H1 (cell line): ENCODE results near the gene PRUNE1. TPM values are rescaled to one million over a fixed set of nuclear protein-coding genes. Genes with fewer than 3 reads are reported as not detected.
A peak's percentile ranks its signal among the peaks of the same experiment; 100 is the strongest.

Source experiments
- ATF3 ChIP-seq: IDR thresholded peaks from 2 replicates; pipeline ENCODE4 v1.6.1; 2011; ENCODE audit warnings: low read depth, mild to moderate bottlenecking, low read length; ENCODE audit not compliant: insufficient read depth
- CBX5 ChIP-seq: fragments of 300-800, 300-1000 bp; sonication (generic); IDR thresholded peaks from 2 replicates; pipeline ENCODE4 v1.7.1; 2016; ENCODE audit warnings: antibody characterized with exemption, low read length, low read depth
- CBX8 ChIP-seq: fragments of 300-800, 300-1000 bp; sonication (generic); IDR thresholded peaks from 2 replicates; pipeline ENCODE4 v1.7.1; 2016; ENCODE audit warnings: low read depth, low read length, borderline replicate concordance
- CEBPB ChIP-seq: IDR thresholded peaks from 2 replicates; pipeline ENCODE4 v1.6.1; 2012; ENCODE audit warnings: low read depth, low read length
- CHD1 ChIP-seq: IDR thresholded peaks from 2 replicates; pipeline ENCODE4 v1.6.1; 2012; ENCODE audit warnings: low read depth, low read length, improper control_type of control experiment
- CHD2 ChIP-seq: IDR thresholded peaks from 2 replicates; pipeline ENCODE4 v1.6.1; 2012; ENCODE audit warnings: low read length, improper control_type of control experiment
- GABPA ChIP-seq: IDR thresholded peaks from 2 replicates; pipeline ENCODE4 v1.6.1; 2011; ENCODE audit warnings: mild to moderate bottlenecking, low read length, moderate library complexity, borderline replicate concordance; ENCODE audit not compliant: insufficient read depth
- GTF2F1 ChIP-seq: IDR thresholded peaks from 2 replicates; pipeline ENCODE4 v1.6.1; 2012; ENCODE audit warnings: low read depth, low read length, improper control_type of control experiment, borderline replicate concordance
- HDAC6 ChIP-seq: IDR thresholded peaks from one replicate; pipeline ENCODE4 v1.7.1; 2012; ENCODE audit warnings: low read depth, mild to moderate bottlenecking, inconsistent platforms, low read length, moderate library complexity
- JUND ChIP-seq: IDR thresholded peaks from 2 replicates; pipeline ENCODE4 v1.6.1; 2011; ENCODE audit warnings: mild to moderate bottlenecking, improper control_type of control experiment, low read length
- KDM1A ChIP-seq: fragments of 200-600, 300-600 bp; sonication (generic); IDR thresholded peaks from 2 replicates; pipeline ENCODE4 v1.7.1; 2016; ENCODE audit warnings: mild to moderate bottlenecking, low read length, borderline replicate concordance
- KDM4A ChIP-seq: IDR thresholded peaks from one replicate; pipeline ENCODE4 v1.7.1; 2012; ENCODE audit warnings: low read depth, mild to moderate bottlenecking, moderate library complexity, low read length, inconsistent platforms; ENCODE audit not compliant: severe bottlenecking
- KDM5A ChIP-seq: fragments of 200-600 bp; IDR thresholded peaks from 2 replicates; pipeline ENCODE4 v1.7.1; 2012; ENCODE audit warnings: mild to moderate bottlenecking, low read length, inconsistent platforms, mixed read lengths
- PHF8 ChIP-seq: fragments of 200-600 bp; sonication (generic); conservative IDR thresholded peaks from 2 replicates; pipeline ENCODE4 v1.7.1; 2012; ENCODE audit warnings: low read depth, mild to moderate bottlenecking, inconsistent platforms, low read length, moderate library complexity
- POLR2A ChIP-seq, 2 experiments: IDR thresholded peaks; 1 replicate in 1 of 2; 2 replicates in 1 of 2; pipeline ENCODE4 v1.6.1; 2011; ENCODE audit warnings: low read depth in 2 of 2, low read length in 2 of 2, mild to moderate bottlenecking in 2 of 2; ENCODE audit errors: control extremely low read depth in 1 of 2
- POLR2AphosphoS5 ChIP-seq: IDR thresholded peaks from 2 replicates; pipeline ENCODE4 v1.6.1; 2011; ENCODE audit warnings: low read depth, low read length
- RFX5 ChIP-seq: IDR thresholded peaks from 2 replicates; pipeline ENCODE4 v1.6.1; 2011; ENCODE audit warnings: low read depth, low read length, improper control_type of control experiment, borderline replicate concordance
- RXRA ChIP-seq: IDR thresholded peaks from 2 replicates; pipeline ENCODE4 v1.6.1; 2011; ENCODE audit warnings: low read depth, mild to moderate bottlenecking, low read length, moderate library complexity; ENCODE audit not compliant: insufficient read depth
- SIN3A ChIP-seq, 2 experiments: IDR thresholded peaks in 1 of 2; conservative IDR thresholded peaks in 1 of 2; 2 replicates each; pipeline ENCODE4 v1.6.1; 2011 to 2012; ENCODE audit warnings: low read length in 2 of 2, improper control_type of control experiment in 1 of 2, low read depth in 1 of 2, mild to moderate bottlenecking in 1 of 2
- SIRT6 ChIP-seq: IDR thresholded peaks from one replicate; pipeline ENCODE4 v1.7.1; 2012; ENCODE audit warnings: low read length, inconsistent platforms
- SP2 ChIP-seq: IDR thresholded peaks from 2 replicates; pipeline ENCODE4 v1.6.1; 2012; ENCODE audit warnings: mild to moderate bottlenecking, low read length, inconsistent platforms
- TAF7 ChIP-seq: optimal IDR thresholded peaks from 2 replicates; pipeline ENCODE3; 2011; ENCODE audit warnings: low read depth, mild to moderate bottlenecking, inconsistent platforms, low read length, moderate library complexity, borderline replicate concordance
- TEAD4 ChIP-seq: IDR thresholded peaks from 2 replicates; pipeline ENCODE4 v1.6.1; 2012; ENCODE audit warnings: low read depth, low read length, inconsistent platforms, mixed read lengths
- YY1 ChIP-seq: IDR thresholded peaks from 2 replicates; pipeline ENCODE4 v1.6.1; 2011; ENCODE audit warnings: low read depth, mild to moderate bottlenecking, low read length
- polyA plus RNA-seq, 7 experiments: library from polyadenylated mRNA; depleted of rRNA in 3 of 7; stranded (reverse) in 5 of 7; unstranded in 2 of 7; fragments of >200 nt in 5 of 7; fragments of 200-250 nt in 2 of 7; gene quantifications; 1 replicate in 5 of 7; 2 replicates in 1 of 7; 4 replicates in 1 of 7; pipeline versions ENCODE4 v1.2.1 to v1.2.3, GENCODE V29; 2011 to 2013; ENCODE audit warnings: missing spikeins in 2 of 7, mixed read lengths in 2 of 7
- total RNA-seq: library from RNA; stranded (reverse); fragmentation: NEBNext Ultra II Directional; extraction: Animal tissue kit (Norgen Biotek cat#: 25700); gene quantifications from 2 replicates; pipeline ENCODE4 v1.2.1, GENCODE V29; 2021
- TF ChIP-seq, protein P1 (sequence below): IDR thresholded peaks from 2 replicates; pipeline ENCODE4 v1.6.1; 2012; ENCODE audit warnings: inconsistent platforms

PRUNE1 gene
- total and polyA plus RNA-seq, 2 of the 8 experiments (the other 6 are each of a cell fraction or from before 2014, with no cell fraction given), result 32.8 to 54.2 TPM

DNA sequence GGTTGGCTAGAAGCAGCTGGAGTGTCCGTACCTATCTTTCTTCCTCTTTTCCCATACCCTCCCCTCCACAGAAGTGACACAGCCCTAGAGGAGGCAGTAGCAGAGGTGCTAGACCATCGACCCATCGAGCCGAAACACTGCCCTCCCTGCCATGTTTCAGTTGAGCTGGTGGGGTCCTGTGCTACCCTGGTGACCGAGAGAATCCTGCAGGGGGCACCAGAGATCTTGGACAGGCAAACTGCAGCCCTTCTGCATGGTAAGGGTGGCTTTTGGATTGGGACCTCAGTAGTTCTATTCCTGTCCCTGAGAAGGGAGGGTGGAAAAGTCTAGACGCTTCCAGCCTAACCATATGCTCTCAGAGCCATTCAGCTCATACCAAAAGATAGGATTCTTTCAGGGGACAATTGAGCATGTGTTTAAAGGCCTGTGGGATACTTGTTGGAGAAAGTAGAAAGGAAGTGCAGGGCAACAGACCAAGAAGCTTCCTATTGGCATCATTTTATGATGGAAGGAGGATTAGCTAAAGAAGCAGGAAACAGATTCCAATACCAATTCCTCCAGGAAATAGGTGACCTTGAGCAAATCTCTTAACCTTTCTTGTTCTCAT is 16.4 kb downstream of the PRUNE1 start (continued):
- TF ChIP-seq KDM4A, result no peak
- TF ChIP-seq CHD2, result no peak
- no peak for TF ChIP-seq POLR2A (IDR thresholded peaks at IDR 0.05; ENCODE audit: control extremely low read depth in 1 of 2, low read depth in 2 of 2, low read length in 2 of 2)
- TF ChIP-seq, protein P1, sequence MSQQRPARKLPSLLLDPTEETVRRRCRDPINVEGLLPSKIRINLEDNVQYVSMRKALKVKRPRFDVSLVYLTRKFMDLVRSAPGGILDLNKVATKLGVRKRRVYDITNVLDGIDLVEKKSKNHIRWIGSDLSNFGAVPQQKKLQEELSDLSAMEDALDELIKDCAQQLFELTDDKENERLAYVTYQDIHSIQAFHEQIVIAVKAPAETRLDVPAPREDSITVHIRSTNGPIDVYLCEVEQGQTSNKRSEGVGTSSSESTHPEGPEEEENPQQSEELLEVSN, result no peak
- TF ChIP-seq CHD1, result no peak
- no peak for TF ChIP-seq SIRT6
- no peak for TF ChIP-seq RXRA
- TF ChIP-seq GABPA, result no peak
- TF ChIP-seq JUND, result no peak; the same call in 1 of the 2 replicates
- no peak for TF ChIP-seq SP2
- TF ChIP-seq CBX5, result no peak
- no peak; a peak in 1 of 4 replicates for TF ChIP-seq SIN3A (conservative IDR thresholded peaks at IDR 0.05 in 1 of 2, IDR thresholded peaks at IDR 0.05 in 1 of 2; ENCODE audit: low read depth in 1 of 2, low read length in 2 of 2)
- no peak for TF ChIP-seq TAF7
- no peak for TF ChIP-seq CBX8
- TF ChIP-seq YY1, result peak; percentile 74; the same call in 1 of the 2 replicates
- no peak for TF ChIP-seq KDM1A
- no peak for TF ChIP-seq ATF3
- TF ChIP-seq POLR2AphosphoS5, result no peak
- TF ChIP-seq GTF2F1, result no peak
- no peak for TF ChIP-seq PHF8
- no peak for TF ChIP-seq HDAC6
- TF ChIP-seq KDM5A, result no peak
- TF ChIP-seq RFX5, result no peak
- no peak for TF ChIP-seq TEAD4
- no peak for TF ChIP-seq CEBPB
